NCI-H526 treated with DMSO at 0.1 percent for 48 hours (cell line): ENCODE measurements around the gene NHSL1.

Experiments used
- DNase-seq: peaks from one replicate; lab custom pipeline; 2025; lab: John Stamatoyannopoulos, UW

Gene NHSL1

DNA sequence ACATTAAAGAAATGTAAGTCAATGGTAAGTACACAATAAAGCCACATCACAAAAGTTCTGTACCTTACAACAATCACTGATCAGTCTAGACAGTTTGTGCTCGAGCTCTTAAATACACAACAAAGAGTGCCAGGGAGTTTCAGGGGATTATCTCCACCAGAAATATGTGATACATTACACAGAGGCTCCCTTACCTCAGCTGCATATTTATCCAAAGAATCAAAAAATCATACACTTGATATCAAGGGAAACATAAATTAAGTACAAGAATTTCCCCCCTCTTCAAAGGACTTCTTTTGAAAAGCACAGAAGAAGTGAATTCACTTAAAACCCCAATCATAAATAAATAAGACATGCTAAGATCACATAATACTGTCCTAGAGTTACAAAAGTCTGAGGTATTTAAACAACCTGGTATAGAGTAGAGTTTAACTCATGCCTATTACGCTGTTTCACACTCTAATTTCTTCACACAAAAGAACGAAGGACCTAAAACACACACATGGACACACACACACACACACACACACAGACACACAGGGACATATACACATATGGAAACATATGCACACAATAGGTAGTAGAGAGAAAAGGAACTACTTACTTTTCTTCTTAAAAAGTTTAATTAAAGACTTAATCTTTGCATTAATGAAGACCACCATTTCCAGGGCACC is 528 bp downstream of the NHSL1 start:
- no peak for DNase-seq

DNA sequence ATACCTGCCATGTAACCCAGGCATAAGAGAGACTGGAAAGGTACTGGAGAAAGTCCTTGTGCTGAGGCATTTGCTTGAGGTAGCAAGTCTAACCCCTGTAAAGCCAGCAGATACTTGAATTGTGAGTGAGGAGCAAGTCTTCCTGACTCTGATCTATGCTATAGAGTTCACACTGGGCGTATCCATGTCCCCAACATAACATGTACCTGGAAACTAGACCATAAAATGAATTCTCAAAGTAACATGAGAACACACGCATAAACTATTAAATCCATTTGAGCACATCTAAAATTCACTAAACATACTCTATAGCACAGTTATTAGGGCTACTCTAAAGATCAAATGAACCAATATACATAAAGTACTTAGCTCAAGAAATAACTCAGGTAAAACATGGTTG is 2.0 kb downstream of the NHSL1 start:
- no peak for DNase-seq

DNA sequence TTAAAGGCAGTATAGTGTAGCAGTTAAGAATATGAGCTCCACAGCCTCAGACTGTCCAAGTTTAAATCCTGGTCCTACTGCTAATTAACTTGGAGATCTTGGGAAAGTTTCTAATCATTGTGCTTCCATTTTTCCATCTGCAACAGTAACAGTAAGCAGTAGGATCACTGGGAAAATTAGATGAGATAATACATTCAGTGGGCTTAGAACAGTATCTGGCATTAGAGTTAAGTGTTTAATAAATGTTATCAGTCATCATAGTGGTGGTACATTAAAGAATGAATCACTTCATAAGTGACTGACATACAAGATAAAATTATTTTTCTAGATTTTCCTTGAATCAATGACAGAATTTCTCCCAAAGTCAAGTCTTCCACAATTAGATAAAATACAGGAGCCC is 5.0 kb downstream of the NHSL1 start:
- no peak for DNase-seq

GRCh38 chr6:138493413-138493812 is 5.9 kb downstream of the NHSL1 start:
- peak; percentile 56 for DNase-seq

GRCh38 chr6:138492871-138493270 is 6.4 kb downstream of the NHSL1 start:
- DNase-seq = no peak

GRCh38 chr6:138492113-138492512 is 7.2 kb downstream of the NHSL1 start:
- DNase-seq = no peak

DNA sequence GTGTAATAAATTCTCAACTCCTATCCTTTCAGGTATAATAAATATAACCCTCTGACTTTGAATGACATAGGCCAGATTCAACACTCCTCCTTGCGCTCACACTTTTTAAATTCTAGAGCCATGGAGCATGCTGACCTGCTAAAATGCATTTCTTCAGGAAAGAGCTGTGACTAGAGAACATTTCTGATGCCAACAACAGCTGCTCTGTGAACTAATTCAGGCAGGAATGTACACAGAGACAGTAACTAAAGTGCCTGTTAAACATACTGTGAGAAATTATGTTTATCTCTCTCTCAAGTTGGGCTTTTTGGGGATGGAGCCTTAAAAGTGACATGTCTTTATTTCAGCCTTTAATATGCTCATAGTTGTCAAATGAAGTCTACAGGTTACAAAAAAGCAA is 8.3 kb downstream of the NHSL1 start:
- no peak for DNase-seq

DNA sequence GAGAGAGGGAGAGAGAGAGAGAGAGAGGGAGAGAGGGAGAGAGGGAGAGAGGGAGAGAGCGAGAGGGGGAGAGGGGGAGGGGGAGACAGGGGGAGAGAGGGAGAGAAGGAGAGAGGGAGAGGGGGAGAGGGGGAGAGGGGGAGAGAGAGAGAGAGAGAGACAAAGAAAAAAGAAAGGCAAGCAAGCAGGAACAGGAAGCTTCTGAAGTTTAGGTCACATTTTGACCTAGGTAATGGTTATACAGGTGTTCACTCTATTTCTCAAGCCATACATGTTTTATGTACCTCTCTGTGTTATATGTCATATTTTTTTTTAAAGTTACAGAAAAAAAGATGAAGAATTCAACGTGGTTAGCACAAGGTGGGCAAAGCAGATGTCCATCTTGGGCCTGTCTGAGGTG is 9.4 kb downstream of the NHSL1 start:
- DNase-seq = no peak

DNA sequence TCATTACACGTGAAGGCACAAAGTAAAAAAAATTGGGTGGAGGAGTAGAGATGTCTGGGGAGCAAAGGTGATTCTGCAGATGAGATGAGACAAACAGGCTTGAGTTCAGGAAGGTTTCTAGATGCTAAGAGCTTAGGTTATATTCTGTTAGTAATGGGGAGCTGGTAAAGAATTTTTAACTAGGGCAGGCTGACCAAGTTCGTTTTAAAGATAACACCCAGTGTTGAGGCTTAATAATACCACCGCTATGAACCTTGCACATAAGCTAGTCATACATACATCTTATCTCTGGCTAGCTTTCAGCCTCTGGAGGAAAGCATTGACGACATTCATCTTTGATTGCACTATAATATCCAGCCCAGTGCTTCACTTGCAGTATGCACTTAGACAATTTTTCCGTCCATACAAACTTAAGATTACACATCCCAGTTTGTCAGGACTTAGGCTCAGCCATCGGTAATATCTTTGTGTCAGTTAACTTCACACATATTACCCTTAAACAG is 12.1 kb downstream of the NHSL1 start:
- no peak for DNase-seq

GRCh38 chr6:138486249-138487101 is 12.8 kb downstream of the NHSL1 start:
- no peak for DNase-seq

GRCh38 chr6:138485586-138486248 is 13.6 kb downstream of the NHSL1 start:
- DNase-seq = no peak

DNA sequence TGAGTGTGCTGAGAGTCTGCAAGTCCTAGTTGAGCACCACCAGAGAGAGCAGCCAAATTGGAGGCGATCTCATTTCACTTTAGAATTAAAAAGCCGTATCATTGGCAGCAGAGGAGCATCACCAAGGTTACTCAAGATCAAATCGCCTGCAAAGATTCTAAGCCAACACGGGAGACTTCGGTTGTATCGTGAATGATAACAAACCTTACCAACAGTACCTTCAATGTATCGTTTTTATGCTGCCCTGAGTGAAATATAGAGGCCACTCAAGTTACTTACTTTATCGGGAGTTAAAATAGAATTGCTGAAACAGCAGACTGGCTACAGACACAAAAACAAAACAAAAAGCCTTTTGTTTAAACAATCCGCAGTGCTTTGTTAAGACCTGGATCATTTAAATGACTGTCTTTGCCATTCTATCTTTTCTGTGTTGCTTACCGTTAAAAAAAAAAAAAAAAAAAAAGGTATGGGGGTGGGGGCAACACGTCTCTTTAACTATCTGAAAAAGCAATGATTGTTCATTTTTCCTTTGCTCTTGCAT is 14.2 kb downstream of the NHSL1 start:
- DNase-seq = peak; percentile 77

GRCh38 chr6:138484018-138484731 is 15.1 kb downstream of the NHSL1 start:
- peak; percentile 40 for DNase-seq

DNA sequence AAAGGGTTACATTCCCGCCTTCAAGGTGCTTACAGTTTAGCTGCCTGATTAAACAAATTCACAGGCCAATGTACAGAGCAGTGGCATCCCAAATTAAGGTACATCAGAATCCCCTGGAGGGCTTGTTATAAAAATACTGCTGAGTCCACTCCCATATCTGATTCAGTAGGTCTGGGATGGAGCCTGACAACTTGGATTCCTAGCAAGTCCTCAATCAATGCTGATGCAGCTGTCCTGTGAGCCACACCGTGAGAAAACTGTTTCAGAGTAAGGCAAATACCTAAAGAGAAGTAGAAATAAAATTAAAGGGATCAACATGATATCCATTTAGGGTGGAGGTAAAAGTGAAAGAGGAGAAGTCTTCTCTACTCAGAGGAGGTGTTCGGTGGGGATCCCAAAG is 16.5 kb downstream of the NHSL1 start:
- DNase-seq = no peak

GRCh38 chr6:138480279-138480949 is 18.9 kb downstream of the NHSL1 start:
- DNase-seq = no peak

DNA sequence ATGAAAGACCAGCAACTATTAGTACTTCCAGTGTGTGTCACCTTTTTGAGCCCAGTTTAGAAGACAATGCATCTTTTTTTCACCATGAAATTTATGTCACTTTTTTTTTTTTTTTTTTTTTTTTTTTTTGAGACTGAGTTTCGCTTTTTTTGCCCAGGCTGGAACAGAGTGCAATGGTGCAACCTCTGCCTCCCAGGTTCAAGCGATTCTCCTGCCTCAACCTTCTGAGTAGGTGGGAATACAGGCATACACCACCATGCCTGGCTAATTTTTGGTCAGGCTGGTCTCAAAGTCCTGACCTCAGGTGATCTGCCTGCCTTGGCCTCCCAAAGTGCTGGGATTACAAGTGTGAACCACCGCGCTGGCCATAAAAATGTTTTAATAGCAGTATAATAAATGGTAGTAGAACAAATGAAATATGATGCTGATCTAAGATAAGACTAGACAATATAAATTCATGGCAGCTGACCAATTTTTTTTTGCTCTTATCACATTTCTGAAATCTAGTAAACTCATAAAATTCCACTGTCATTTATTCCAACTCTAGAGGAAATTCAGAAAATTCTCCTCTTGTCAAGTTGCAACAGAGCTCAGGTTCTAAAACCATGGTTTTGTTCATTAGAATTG is 21.3 kb downstream of the NHSL1 start:
- DNase-seq = no peak

DNA sequence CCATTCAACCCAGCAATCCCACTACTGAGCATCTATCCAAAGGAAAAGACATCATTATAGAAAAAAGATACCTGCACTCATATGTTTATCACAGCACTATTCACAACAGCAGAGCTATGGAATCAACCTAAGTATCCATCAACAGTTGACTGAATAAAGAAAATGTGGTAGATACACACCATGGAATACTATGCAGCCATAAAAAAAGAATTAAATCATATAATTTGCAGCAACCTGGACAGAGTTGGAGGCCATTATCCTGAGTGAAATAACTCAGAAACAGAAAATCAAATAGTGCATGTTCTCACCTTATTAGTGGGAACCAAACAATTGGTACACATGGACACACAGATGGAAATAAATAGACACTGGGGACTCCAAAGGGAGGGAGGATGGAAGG is 23.2 kb downstream of the NHSL1 start:
- DNase-seq = no peak

GRCh38 chr6:138473144-138473543 is 26.1 kb downstream of the NHSL1 start:
- no peak for DNase-seq

- DNase-seq = no peak
Measured at GRCh38 chr6:138468320-138469015, 30.8 kb downstream of the NHSL1 start.

DNA sequence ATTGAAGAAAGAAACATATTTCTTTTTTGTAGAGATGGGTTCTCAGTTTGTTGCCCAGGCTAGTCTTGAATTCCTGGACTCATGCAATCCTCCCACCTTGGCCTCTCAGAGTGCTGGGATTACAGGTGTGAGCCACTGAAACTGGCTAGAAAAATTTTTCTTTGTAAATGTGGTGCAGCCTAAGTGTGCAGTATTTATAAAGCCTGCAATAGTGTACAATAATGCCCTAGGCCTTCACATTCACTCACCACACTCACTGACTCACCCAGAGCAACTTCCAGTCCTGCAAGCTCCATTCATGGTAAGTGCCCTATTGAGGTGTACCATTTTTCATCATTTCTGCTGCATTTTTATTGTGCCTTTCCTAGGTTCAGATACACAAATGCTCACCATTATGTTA is 31.4 kb downstream of the NHSL1 start:
- DNase-seq = no peak
